ENCODE measurements around the gene TACR1.

Gene TACR1

DNA sequence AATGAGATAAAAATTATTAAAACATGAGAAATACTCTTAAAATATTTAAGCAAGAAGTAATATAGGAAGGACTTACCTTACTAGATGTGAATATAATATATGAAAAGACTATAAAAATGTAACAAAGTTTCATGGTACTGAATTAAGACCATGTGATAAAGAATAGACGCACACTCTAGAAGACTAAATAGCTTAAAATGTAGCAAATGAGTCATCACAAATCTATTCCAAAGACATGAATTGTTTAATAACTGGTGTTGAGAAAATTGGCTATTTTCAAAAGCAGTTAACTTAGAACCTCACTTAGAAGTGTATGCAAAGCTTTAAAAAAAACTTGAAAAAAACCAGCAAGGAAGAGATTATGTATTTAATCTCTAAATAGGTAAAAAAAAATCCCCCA, 176.8 kb downstream of the TACR1 start:
- H3K36me3 Mint-ChIP-seq (ENCODE audit: low read depth): no peaks in the 10 kb centered on the region
- H3K27ac Mint-ChIP-seq: no peak overlapping the region
- no peaks in the 10 kb centered on the region for H3K4me1 Mint-ChIP-seq
- H3K9me3 Mint-ChIP-seq: no peaks in the 10 kb centered on the region
- H3K27me3 Mint-ChIP-seq (ENCODE audit: low read depth): peaks cover 2% of the 10 kb centered on the region
- TF ChIP-seq, protein P1, sequence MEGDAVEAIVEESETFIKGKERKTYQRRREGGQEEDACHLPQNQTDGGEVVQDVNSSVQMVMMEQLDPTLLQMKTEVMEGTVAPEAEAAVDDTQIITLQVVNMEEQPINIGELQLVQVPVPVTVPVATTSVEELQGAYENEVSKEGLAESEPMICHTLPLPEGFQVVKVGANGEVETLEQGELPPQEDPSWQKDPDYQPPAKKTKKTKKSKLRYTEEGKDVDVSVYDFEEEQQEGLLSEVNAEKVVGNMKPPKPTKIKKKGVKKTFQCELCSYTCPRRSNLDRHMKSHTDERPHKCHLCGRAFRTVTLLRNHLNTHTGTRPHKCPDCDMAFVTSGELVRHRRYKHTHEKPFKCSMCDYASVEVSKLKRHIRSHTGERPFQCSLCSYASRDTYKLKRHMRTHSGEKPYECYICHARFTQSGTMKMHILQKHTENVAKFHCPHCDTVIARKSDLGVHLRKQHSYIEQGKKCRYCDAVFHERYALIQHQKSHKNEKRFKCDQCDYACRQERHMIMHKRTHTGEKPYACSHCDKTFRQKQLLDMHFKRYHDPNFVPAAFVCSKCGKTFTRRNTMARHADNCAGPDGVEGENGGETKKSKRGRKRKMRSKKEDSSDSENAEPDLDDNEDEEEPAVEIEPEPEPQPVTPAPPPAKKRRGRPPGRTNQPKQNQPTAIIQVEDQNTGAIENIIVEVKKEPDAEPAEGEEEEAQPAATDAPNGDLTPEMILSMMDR (IDR thresholded peaks at IDR 0.05; ENCODE audit: unreplicated experiment in 3 of 3): no peak
- H3K4me3 Mint-ChIP-seq: no peak overlapping the region

- no peaks in the 10 kb centered on the region for H3K4me1 Mint-ChIP-seq
- TF ChIP-seq, protein P1 (IDR thresholded peaks at IDR 0.05; ENCODE audit: unreplicated experiment in 3 of 3): no peak
- H3K9me3 Mint-ChIP-seq: no peaks in the 10 kb centered on the region
- no peak overlapping the region for H3K4me3 Mint-ChIP-seq
- no peak overlapping the region for H3K27ac Mint-ChIP-seq
- no peaks in the 10 kb centered on the region for H3K27me3 Mint-ChIP-seq (ENCODE audit: low read depth)
- H3K36me3 Mint-ChIP-seq (ENCODE audit: low read depth): no peaks in the 10 kb centered on the region
Measured at GRCh38 chr2:75021672-75022071, 177.6 kb downstream of the TACR1 start.

DNA sequence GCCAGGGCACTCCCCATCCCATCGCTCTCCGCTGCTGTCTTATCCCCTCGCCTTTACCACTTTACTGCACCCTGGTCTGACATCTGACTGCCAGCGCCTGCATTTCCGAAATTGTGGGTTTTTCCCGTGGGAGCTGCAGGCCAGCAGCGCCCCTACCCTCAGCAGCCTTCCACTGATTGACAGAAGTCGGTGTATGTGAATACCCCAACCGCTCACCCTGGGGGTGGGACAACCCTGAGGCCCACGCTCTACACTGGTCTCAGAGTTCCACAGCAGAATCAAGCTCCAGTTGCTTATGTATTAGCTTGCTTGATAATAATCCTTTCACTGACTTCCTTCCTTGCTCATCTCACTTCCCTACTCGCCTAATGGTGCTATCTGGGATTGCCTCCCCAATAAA, 178.8 kb downstream of the TACR1 start:
- Mint-ChIP-seq H3K27me3 (ENCODE audit: low read depth) (no peaks in the 10 kb centered on the region), H3K27ac (no peak overlapping the region), H3K4me1 (no peaks in the 10 kb centered on the region), H3K36me3 (ENCODE audit: low read depth) (no peaks in the 10 kb centered on the region), H3K9me3 (peaks cover 2% of the 10 kb centered on the region), H3K4me3 (no peak overlapping the region)
- TF ChIP-seq, protein P1 (IDR thresholded peaks at IDR 0.05; ENCODE audit: unreplicated experiment in 3 of 3): no peak

DNA sequence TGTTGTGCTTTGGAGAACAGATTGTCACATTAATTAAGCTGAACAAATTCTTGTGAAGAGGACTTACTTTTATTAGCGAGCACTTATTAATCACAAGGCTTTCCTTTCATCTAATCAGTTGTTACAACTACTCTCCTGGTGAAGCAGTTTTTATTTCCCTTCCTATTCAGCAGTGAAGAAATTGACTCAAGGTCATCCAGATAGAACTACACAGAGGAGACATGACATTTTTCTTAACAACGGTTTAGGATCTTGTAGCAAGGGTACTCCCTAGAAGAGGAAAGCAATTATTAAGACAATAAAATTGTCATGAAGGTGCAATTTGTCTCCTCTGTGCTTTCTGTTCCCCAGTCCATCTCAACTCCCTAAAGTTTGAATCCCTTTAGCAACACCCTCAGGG, 179.5 kb downstream of the TACR1 start:
- no peak overlapping the region for H3K4me3 Mint-ChIP-seq
- TF ChIP-seq, protein P1 (IDR thresholded peaks at IDR 0.05; ENCODE audit: unreplicated experiment in 3 of 3): no peak
- no peak overlapping the region for H3K27ac Mint-ChIP-seq
- H3K9me3 Mint-ChIP-seq: peaks cover 3% of the 10 kb centered on the region
- no peaks in the 10 kb centered on the region for H3K36me3 Mint-ChIP-seq (ENCODE audit: low read depth)
- H3K27me3 Mint-ChIP-seq (ENCODE audit: low read depth): no peaks in the 10 kb centered on the region
- no peaks in the 10 kb centered on the region for H3K4me1 Mint-ChIP-seq

- Mint-ChIP-seq H3K27me3 (ENCODE audit: low read depth) (no peaks in the 10 kb centered on the region), H3K36me3 (ENCODE audit: low read depth) (no peaks in the 10 kb centered on the region)
Measured at GRCh38 chr2:75018162-75018561, 181.2 kb downstream of the TACR1 start.

DNA sequence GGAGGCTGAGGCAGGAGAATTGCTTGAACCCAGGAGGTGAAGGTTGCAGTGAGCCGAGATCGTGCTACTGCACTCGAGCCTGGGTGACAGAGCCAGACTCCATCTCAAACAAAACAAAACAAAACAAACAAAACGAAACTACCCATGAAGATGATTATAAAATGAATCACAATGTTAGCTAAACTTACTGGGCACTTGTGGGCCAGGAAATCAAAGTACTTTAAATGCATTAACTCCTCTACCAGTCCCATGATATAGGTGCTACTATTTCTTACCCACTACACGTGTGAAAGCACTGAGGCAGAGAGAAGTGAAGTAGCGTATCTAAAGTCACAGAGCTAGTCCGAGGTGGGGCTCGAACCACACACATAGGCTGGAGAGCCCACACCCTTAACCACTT, 187.2 kb downstream of the TACR1 start:
- Mint-ChIP-seq H3K36me3 (ENCODE audit: low read depth) (no peaks in the 10 kb centered on the region), H3K9me3 (peaks cover 9% of the 10 kb centered on the region), H3K27me3 (ENCODE audit: low read depth) (peaks cover 4% of the 10 kb centered on the region), H3K4me1 (peaks cover 6% of the 10 kb centered on the region), H3K27ac (no peak overlapping the region), H3K4me3 (no peak overlapping the region)
- TF ChIP-seq, protein P1 (IDR thresholded peaks at IDR 0.05; ENCODE audit: unreplicated experiment in 3 of 3): no peak

More at GRCh38 chr2:75018162-75018561, 181.2 kb downstream of the TACR1 start:
- Mint-ChIP-seq H3K27ac (no peak overlapping the region), H3K4me3 (no peak overlapping the region), H3K9me3 (peaks cover 9% of the 10 kb centered on the region), H3K4me1 (no peaks in the 10 kb centered on the region)
- TF ChIP-seq, protein P1 (IDR thresholded peaks at IDR 0.05; ENCODE audit: unreplicated experiment in 3 of 3): no peak

Measured in nephron (organoid).